CD4-positive, alpha-beta T cell treated with Interleukin-21 for 1 hour (primary cell): ENCODE measurements around the gene DRAXIN.

Source experiments
- DNase-seq: peaks from one replicate; pipeline ENCODE4 v3.0.0-alpha.2; 2020

Gene DRAXIN

GRCh38 chr1:11766429-11766776, 74.9 kb downstream of the DRAXIN start:
- no peak for DNase-seq

- no peak for DNase-seq
Observed at GRCh38 chr1:11767922-11768704, 76.6 kb downstream of the DRAXIN start.

- no peak for DNase-seq
Observed at GRCh38 chr1:11768821-11769220, 77.3 kb downstream of the DRAXIN start.

GRCh38 chr1:11769274-11769673, 77.8 kb downstream of the DRAXIN start:
- no peak for DNase-seq

DNA sequence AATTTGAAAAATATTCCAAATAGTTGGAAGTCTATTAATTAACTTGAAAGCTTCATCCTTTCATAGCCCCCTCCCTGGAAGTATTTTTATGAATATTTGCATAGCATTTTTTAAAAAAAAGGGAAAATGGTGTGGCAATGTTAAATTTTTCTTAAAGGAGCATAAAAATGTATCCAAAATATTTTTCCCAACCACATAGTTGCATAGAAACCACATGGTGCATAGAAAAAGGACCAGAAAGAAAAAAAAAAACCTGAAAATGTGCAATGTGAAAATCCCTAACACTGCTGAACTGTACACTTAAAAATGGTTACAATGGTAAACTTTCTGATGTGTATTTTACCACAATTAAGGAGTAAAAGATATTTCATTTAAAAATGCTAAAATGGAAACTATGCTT, 78.5 kb downstream of the DRAXIN start:
- no peak for DNase-seq

GRCh38 chr1:11771481-11772043, 80.1 kb downstream of the DRAXIN start:
- DNase-seq, result no peak

DNA sequence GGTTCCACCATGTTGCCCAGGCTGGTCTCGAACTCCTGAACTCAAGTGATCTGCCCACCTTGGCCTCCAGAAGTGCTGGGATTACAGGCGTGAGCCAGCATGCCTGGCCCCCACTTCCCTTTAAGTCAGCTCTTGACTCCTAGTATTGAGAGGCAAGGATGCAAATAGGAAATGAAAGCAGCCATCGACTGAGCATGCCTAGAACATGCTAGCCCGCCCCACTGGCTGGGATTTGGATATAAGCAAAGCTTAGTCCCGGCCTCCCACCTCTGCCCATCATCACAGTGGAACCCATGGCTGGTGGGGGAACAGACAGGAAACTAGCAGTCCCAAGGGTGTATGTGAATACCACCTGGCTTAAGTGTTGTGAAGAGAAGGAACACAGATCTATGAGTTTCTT, 80.9 kb downstream of the DRAXIN start:
- DNase-seq, result no peak

DNA sequence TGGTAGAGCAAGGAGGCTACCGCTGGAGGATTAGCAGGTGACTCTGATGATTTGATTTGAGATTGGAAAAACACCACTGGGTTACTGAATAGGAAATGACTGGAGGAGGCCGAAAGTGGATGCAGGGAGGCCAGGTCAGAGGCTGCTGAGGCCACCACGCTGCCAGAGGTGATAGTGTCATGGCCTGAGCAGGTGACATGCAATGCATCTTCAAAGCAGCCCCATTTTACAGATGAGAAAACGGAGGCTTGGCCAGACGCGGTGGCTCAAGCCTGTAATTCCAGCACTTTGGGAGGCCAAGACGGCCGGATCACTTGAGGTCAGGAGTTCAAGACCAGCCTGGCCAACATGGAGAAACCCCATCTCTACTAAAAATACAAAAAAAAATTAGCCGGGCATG, 83.2 kb downstream of the DRAXIN start:
- no peak for DNase-seq
